HepG2 (cell line): ENCODE results near the gene P2RY12.

Experiments used
- E2F1 ChIP-seq: sonication (generic); formaldehyde crosslinking; IDR thresholded peaks from 2 replicates; pipeline ENCODE4 v1.5.0; 2020; ENCODE audit warnings: missing genetic modification reagents
- EZH2 ChIP-seq: conservative IDR thresholded peaks from 2 replicates; pipeline ENCODE4 v1.6.1; 2012; ENCODE audit warnings: mild to moderate bottlenecking, low read depth, low read length, moderate library complexity
- GABPB1 ChIP-seq: IDR thresholded peaks from 2 replicates; pipeline ENCODE4 v1.6.1; 2016; ENCODE audit warnings: mild to moderate bottlenecking, missing genetic modification reagents, moderate library complexity, missing compliant biosample characterization
- KLF9 ChIP-seq: IDR thresholded peaks from 2 replicates; pipeline ENCODE4 v1.6.1; 2016; ENCODE audit warnings: low read depth
- MXI1 ChIP-seq: IDR thresholded peaks from 3 replicates; pipeline ENCODE4 v1.6.1; 2012; ENCODE audit warnings: low read depth, low read length, inconsistent platforms, borderline replicate concordance
- POLR2A ChIP-seq, 2 experiments: IDR thresholded peaks; 2 replicates each; pipeline ENCODE4 v1.6.1; 2011; ENCODE audit warnings: low read depth in 2 of 2, low read length in 2 of 2, mild to moderate bottlenecking in 1 of 2, moderate library complexity in 1 of 2; ENCODE audit not compliant: insufficient read depth in 1 of 2
- TAF1 ChIP-seq: sonication (generic); formaldehyde crosslinking; IDR thresholded peaks from 2 replicates; pipeline ENCODE4 v1.4.0; 2020; ENCODE audit warnings: missing genetic modification reagents
- TBP ChIP-seq: sonication (generic); formaldehyde crosslinking; IDR thresholded peaks from 2 replicates; pipeline ENCODE4 v1.5.0; 2020; ENCODE audit warnings: missing genetic modification reagents
- ZIK1 ChIP-seq: sonication (generic); formaldehyde crosslinking; IDR thresholded peaks from 2 replicates; pipeline ENCODE4 v1.5.0; 2020; ENCODE audit warnings: mild to moderate bottlenecking, low read depth, missing genetic modification reagents, borderline replicate concordance
- TF ChIP-seq, protein P1 (sequence below): sonication (generic); formaldehyde crosslinking; IDR thresholded peaks from 2 replicates; pipeline ENCODE4 v1.5.0; 2020; ENCODE audit warnings: mild to moderate bottlenecking, missing genetic modification reagents, moderate library complexity

DNA sequence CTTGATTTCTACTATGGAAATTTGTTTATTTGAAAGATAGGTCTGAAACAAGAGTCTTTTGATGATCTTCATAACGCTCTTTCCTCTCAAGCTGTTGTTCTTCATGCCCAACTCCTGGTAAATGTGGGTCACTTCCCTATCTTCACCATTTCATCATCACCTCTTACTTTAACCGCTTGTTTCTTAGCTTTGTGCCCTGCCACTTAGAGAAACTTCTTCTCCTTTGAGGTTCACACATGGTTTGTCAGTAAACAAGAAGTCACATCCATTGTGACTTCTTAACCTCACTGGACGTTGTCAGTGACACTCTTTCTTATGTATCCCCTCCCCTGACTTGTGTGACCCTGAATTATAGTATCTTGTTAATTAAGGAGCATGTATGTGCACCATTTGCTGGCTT is 38.3 kb downstream of the P2RY12 start:
- TF ChIP-seq POLR2A (IDR thresholded peaks at IDR 0.05; ENCODE audit: insufficient read depth in 1 of 2, low read depth in 2 of 2, low read length in 2 of 2) (no peak), KLF9 (CRISPR knock-in tag) (no peak), E2F1 (CRISPR knock-in tag) (no peak), EZH2 (no peak), TBP (CRISPR knock-in tag) (no peak), GABPB1 (CRISPR knock-in tag) (no peak), TAF1 (no peak), ZIK1 (CRISPR knock-in tag) (no peak), MXI1 (no peak)
- TF ChIP-seq, protein P1, sequence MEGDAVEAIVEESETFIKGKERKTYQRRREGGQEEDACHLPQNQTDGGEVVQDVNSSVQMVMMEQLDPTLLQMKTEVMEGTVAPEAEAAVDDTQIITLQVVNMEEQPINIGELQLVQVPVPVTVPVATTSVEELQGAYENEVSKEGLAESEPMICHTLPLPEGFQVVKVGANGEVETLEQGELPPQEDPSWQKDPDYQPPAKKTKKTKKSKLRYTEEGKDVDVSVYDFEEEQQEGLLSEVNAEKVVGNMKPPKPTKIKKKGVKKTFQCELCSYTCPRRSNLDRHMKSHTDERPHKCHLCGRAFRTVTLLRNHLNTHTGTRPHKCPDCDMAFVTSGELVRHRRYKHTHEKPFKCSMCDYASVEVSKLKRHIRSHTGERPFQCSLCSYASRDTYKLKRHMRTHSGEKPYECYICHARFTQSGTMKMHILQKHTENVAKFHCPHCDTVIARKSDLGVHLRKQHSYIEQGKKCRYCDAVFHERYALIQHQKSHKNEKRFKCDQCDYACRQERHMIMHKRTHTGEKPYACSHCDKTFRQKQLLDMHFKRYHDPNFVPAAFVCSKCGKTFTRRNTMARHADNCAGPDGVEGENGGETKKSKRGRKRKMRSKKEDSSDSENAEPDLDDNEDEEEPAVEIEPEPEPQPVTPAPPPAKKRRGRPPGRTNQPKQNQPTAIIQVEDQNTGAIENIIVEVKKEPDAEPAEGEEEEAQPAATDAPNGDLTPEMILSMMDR (CRISPR knock-in tag): no peak
